ENCODE results near the gene C18orf63. TPM values are rescaled to one million over a fixed set of nuclear protein-coding genes. Genes with fewer than 3 reads are reported as not detected.

The C18orf63 gene
- total RNA-seq, 1 donor from 2014 or later = not detected

DNA sequence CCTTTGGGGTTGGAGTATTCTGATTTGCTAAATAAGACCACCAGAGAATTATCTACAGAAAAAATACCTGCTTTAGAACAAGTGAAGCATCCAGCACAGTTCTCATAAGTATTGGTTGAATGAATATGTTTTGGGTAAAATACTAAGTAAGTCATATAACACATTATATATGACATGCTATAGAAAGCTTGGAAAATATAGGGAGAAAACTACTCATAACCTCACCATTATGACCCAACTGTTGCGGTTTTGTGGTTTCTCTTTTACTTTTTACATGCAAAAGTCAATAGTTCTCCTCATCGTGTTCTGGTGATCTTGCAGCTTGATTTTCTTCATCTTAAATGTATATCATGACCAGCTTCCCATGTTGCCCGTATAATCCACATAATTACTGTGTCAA lies 75.3 kb downstream of the C18orf63 start:
- no peak for DNase-seq (ENCODE audit: low spot score)
- H3K4me1 Mint-ChIP-seq (ENCODE audit: unreplicated experiment) = peaks cover 18% of the 10 kb centered on the region
- no peaks in the 10 kb centered on the region for H3K27me3 Mint-ChIP-seq (ENCODE audit: unreplicated experiment)
- TF ChIP-seq, protein P1, sequence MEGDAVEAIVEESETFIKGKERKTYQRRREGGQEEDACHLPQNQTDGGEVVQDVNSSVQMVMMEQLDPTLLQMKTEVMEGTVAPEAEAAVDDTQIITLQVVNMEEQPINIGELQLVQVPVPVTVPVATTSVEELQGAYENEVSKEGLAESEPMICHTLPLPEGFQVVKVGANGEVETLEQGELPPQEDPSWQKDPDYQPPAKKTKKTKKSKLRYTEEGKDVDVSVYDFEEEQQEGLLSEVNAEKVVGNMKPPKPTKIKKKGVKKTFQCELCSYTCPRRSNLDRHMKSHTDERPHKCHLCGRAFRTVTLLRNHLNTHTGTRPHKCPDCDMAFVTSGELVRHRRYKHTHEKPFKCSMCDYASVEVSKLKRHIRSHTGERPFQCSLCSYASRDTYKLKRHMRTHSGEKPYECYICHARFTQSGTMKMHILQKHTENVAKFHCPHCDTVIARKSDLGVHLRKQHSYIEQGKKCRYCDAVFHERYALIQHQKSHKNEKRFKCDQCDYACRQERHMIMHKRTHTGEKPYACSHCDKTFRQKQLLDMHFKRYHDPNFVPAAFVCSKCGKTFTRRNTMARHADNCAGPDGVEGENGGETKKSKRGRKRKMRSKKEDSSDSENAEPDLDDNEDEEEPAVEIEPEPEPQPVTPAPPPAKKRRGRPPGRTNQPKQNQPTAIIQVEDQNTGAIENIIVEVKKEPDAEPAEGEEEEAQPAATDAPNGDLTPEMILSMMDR (IDR thresholded peaks at IDR 0.05; ENCODE audit: unreplicated experiment) = no peak
- H3K4me3 Mint-ChIP-seq (ENCODE audit: unreplicated experiment) = no peak overlapping the region
- no peak overlapping the region for H3K27ac Mint-ChIP-seq (ENCODE audit: unreplicated experiment)
- H3K9me3 Mint-ChIP-seq (ENCODE audit: unreplicated experiment) = no peaks in the 10 kb centered on the region
- H3K36me3 Mint-ChIP-seq (ENCODE audit: low read depth, unreplicated experiment) = no peaks in the 10 kb centered on the region

DNA sequence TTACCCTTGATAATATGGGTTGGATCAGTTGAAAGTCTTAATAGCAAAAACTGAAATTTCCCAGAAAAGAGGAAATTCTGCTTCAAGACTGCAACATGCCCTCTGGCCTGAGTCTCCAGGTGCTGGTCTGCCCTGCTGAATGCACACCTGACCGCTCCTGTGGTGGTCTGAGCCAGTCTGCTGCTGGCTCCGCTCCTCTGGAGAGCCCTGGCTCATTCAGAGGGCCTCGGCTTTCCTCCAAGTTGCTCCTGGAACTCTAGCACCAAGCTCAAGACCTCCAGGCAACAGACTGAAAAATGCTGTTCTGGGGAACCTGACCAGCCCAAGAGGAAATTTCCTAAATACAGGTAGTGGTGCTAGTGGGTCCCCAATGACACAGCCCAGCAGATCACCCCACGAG lies 76.7 kb downstream of the C18orf63 start:
- DNase-seq (ENCODE audit: low spot score) = no peak
- H3K27me3 Mint-ChIP-seq (ENCODE audit: unreplicated experiment) = no peaks in the 10 kb centered on the region

DNA sequence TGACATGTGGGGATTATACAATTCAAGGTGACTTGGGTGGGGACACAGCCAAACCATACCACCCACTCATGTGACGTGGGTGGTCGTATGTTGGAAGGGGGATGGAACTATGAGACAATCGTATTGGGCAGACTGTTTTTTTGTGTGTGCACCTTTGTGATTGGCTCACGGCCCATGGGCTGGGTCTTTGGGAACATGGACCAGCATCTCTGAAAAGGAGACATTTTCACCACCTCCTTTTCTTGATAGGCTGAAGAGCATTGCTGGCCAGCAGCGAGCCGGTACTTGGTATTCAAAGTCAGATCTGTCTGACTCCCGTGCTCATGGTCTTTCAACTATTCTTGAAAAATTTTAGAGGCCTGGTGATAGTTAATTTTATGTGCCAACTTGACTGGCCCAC lies 79.4 kb downstream of the C18orf63 start:
- TF ChIP-seq, protein P1 (IDR thresholded peaks at IDR 0.05; ENCODE audit: unreplicated experiment) = no peak
- Mint-ChIP-seq H3K4me3 (ENCODE audit: unreplicated experiment) (no peak overlapping the region), H3K36me3 (ENCODE audit: low read depth, unreplicated experiment) (no peaks in the 10 kb centered on the region), H3K27me3 (ENCODE audit: unreplicated experiment) (peaks cover 1% of the 10 kb centered on the region), H3K4me1 (ENCODE audit: unreplicated experiment) (peaks cover 5% of the 10 kb centered on the region), H3K27ac (ENCODE audit: unreplicated experiment) (no peak overlapping the region), H3K9me3 (ENCODE audit: unreplicated experiment) (no peaks in the 10 kb centered on the region)
- no peak for DNase-seq (ENCODE audit: low spot score)

More for the DNA sequence above, 76.7 kb downstream of the C18orf63 start:
- H3K4me1 Mint-ChIP-seq (ENCODE audit: unreplicated experiment) = peaks cover 18% of the 10 kb centered on the region
- TF ChIP-seq, protein P1 (IDR thresholded peaks at IDR 0.05; ENCODE audit: unreplicated experiment) = no peak
- no peaks in the 10 kb centered on the region for H3K36me3 Mint-ChIP-seq (ENCODE audit: low read depth, unreplicated experiment)
- H3K4me3 Mint-ChIP-seq (ENCODE audit: unreplicated experiment) = no peak overlapping the region
- H3K9me3 Mint-ChIP-seq (ENCODE audit: unreplicated experiment) = no peaks in the 10 kb centered on the region
- H3K27ac Mint-ChIP-seq (ENCODE audit: unreplicated experiment) = no peak overlapping the region

DNA sequence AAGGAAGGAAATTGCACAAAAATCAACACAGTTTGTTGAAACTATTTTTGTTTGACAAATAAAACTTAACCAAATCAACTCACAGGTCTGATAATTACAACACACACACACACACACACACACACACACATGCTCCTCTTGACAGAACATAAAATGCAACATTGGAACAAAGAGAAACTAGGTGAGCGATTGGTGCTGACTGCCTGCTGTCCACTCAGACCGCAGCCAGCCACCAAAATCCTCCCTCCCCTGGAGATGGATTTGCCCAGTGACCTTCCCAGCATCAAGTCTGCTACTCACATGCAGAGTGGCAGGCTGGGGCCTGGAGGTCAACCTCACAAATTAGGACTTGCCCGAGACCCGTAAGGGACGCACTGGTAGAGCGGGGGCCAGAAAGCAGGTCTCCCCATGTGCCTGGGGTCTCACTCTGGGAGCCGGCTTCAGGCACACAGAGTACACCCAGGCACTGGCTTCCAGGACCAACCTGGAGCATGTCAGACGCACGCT lies 80.1 kb downstream of the C18orf63 start:
- H3K27ac Mint-ChIP-seq (ENCODE audit: unreplicated experiment) = no peak overlapping the region
- H3K36me3 Mint-ChIP-seq (ENCODE audit: low read depth, unreplicated experiment) = no peaks in the 10 kb centered on the region
- H3K4me3 Mint-ChIP-seq (ENCODE audit: unreplicated experiment) = no peak overlapping the region
- DNase-seq (ENCODE audit: low spot score) = no peak
- TF ChIP-seq, protein P1 (IDR thresholded peaks at IDR 0.05; ENCODE audit: unreplicated experiment) = no peak
- H3K9me3 Mint-ChIP-seq (ENCODE audit: unreplicated experiment) = no peaks in the 10 kb centered on the region
- H3K27me3 Mint-ChIP-seq (ENCODE audit: unreplicated experiment) = peaks cover 1% of the 10 kb centered on the region
- no peaks in the 10 kb centered on the region for H3K4me1 Mint-ChIP-seq (ENCODE audit: unreplicated experiment)

DNA sequence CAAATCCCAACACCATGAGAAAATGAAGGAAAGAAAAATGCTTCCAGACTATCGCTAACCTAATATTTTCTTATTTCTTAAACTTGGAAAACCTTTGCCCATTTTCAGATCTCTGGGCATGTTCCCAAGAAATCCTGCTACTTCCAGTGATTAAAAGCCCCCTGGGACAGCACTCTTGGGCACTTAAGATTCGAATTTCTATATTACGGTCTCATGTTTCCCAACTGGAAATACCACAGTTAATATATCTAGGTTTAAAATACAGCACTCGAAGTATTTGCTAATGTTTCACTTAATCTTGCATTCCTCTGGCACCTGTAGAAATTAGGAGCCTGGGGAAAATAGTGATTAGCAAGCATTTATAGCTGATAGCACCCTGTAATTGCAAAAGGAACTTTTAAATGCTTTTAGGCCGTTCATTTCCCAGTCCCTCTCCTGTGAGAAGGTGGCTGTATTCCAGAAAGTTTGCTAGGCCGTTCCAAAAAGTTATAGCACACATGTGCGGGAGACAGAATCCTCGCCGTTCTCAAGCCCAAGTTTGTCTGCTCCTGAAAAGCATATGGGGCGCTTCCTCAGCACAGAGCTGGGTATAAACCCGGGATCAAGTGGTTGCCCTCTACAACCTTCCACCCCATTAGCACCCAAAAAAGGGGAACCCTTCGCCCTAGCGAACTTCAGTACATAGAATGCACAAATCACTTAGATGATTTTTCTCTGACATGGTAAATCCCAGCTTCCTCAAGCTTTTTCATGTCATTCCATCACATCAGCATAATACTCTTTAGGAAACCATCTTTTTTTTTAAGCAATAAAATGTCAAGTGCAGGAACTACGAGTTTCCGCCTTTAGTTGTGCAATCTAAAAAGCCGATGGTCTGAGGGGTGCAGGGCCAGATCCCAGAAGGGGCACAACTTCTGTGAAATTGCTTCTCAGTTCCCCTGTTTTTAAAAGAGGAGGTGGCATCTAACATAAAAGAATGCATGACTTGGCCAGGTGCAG lies 80.8 kb downstream of the C18orf63 start:
- no peaks in the 10 kb centered on the region for H3K36me3 Mint-ChIP-seq (ENCODE audit: low read depth, unreplicated experiment)
- H3K4me1 Mint-ChIP-seq (ENCODE audit: unreplicated experiment) = no peaks in the 10 kb centered on the region
- H3K27me3 Mint-ChIP-seq (ENCODE audit: unreplicated experiment) = peaks cover 5% of the 10 kb centered on the region
- H3K27ac Mint-ChIP-seq (ENCODE audit: unreplicated experiment) = no peak overlapping the region
- H3K4me3 Mint-ChIP-seq (ENCODE audit: unreplicated experiment) = no peak overlapping the region
- no peak for DNase-seq (ENCODE audit: low spot score)
- H3K9me3 Mint-ChIP-seq (ENCODE audit: unreplicated experiment) = no peaks in the 10 kb centered on the region
- TF ChIP-seq, protein P1 (IDR thresholded peaks at IDR 0.05; ENCODE audit: unreplicated experiment) = no peak

All from endothelial cell (in vitro differentiated cells).